HL-60/S4 (cell line): ENCODE data around the gene USP40.
"Not testable (repeated sequence)": the region's sequence is repeated elsewhere in the genome, so short reads cannot be mapped to it uniquely, and the experiment has no call there.

Experiments used
- in situ Hi-C: fragments of 300-500 bp; cut with MboI; formaldehyde crosslinking; loops from 2 replicates; pipeline ENCODE4 v1.14.3; 2022; ENCODE audit warnings: low sequenced_read_pairs

USP40 gene

GRCh38 chr2:233566141-233566956 is at the start of gene USP40:
Gene USP40, minus strand, starts transcription at chr2:233566782. Its CDS starts 1,228 bp downstream, at chr2:233565554.
- in situ Hi-C loops: no loop called here

GRCh38 chr2:233611284-233611683 is 44.7 kb upstream of the USP40 start:
- in situ Hi-C loops: no loop called here

- in situ Hi-C loops: no loop called here
These were observed 39.1 kb upstream of the USP40 start for GRCh38 chr2:233605680-233606079.

GRCh38 chr2:233604826-233605225 is 38.2 kb upstream of the USP40 start:
- in situ Hi-C loops: no loop called here

- in situ Hi-C loops: no loop called here
These were observed 36.9 kb upstream of the USP40 start for GRCh38 chr2:233603520-233603919.

- in situ Hi-C loops: no loop called here
These were observed 35.5 kb upstream of the USP40 start for GRCh38 chr2:233602076-233602475.

GRCh38 chr2:233600386-233600785 is 33.8 kb upstream of the USP40 start:
- in situ Hi-C loops: no loop called here

GRCh38 chr2:233598952-233599351 is 32.4 kb upstream of the USP40 start:
- in situ Hi-C loops: no loop called here

GRCh38 chr2:233597522-233597921 is 30.9 kb upstream of the USP40 start:
- in situ Hi-C loops: no loop called here

GRCh38 chr2:233593201-233593600 is 26.6 kb upstream of the USP40 start:
- in situ Hi-C loops: no loop called here

GRCh38 chr2:233592706-233593105 is 26.1 kb upstream of the USP40 start:
- in situ Hi-C loops: not testable (repeated sequence)

GRCh38 chr2:233588400-233588799 is 21.8 kb upstream of the USP40 start:
- in situ Hi-C loops: no loop called here

- in situ Hi-C loops: no loop called here
These were observed 17.6 kb upstream of the USP40 start for GRCh38 chr2:233584210-233584609.

- in situ Hi-C loops: not testable (repeated sequence)
These were observed 16.8 kb upstream of the USP40 start for GRCh38 chr2:233583217-233583965.

GRCh38 chr2:233577341-233577740 is 10.8 kb upstream of the USP40 start:
- in situ Hi-C loops: not testable (repeated sequence)

- in situ Hi-C loops: no loop called here
These were observed 5.9 kb upstream of the USP40 start for GRCh38 chr2:233572468-233572867.

- in situ Hi-C loops: no loop called here
These were observed 4.9 kb upstream of the USP40 start for GRCh38 chr2:233571462-233571861.

- in situ Hi-C loops: no loop called here
These were observed 4.4 kb upstream of the USP40 start for GRCh38 chr2:233571001-233571400.

- in situ Hi-C loops: no loop called here
These were observed 869 bp downstream of the USP40 start for GRCh38 chr2:233565685-233566140.

- in situ Hi-C loops: no loop called here
These were observed 2.7 kb downstream of the USP40 start for GRCh38 chr2:233563663-233564430.
